Measurements from ENCODE around the gene TUBGCP2. TPM values are rescaled to one million over a fixed set of nuclear protein-coding genes. Genes with fewer than 3 reads are reported as not detected.
A peak's percentile ranks its signal among the peaks of the same experiment; 100 is the strongest.
"Not testable (repeated sequence)": the region's sequence is repeated elsewhere in the genome, so short reads cannot be mapped to it uniquely, and the experiment has no call there.

Gene TUBGCP2
- total and polyA plus RNA-seq, 2 experiments from 2014 or later, result 52.3 to 70.2 TPM

DNA sequence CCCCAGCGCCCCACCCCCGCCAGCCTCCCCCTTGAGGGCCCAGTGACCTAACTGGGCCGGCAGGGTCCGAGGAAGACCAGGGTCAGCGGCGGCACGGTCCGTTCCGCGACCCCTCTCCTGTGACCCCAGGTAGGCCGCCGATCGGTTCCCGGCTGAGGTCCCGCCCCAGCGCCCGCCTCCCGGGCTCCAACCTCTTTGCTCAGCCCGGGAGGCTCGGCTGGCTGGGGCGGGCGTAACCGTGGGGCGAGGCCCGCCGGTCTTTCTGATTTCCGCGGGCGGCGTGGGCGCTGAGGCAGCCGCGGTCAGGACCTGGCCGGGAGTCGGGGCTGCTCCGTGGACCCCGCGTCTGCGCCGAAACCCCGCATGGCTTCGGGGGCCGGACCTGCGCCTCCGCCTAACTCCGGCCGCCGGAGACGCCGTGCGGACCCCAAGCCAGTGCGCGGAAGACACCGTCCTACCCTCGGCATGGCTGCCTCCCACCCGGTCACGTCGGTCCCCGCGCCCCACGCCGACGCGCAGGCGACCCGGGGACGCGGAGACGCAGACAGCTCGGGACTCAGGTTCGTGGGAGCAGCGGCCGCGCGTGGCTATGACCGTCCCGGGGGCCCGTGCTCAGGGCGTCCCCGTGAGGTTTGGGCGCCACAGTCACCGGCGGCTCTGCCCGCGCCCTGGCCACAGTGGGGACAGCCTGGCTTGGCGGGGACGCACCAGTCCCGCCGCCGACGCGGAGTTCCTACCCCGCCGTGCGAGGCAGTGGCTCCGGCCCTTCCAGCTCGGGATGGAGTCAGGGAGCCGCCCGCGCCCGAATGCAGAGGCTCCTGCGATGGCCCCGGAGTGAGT, 72.1 kb downstream of the TUBGCP2 start:
- no peaks in the 10 kb centered on the region for H3K4me1 ChIP-seq (ENCODE audit: low read depth)
- peaks cover 83% of the 10 kb centered on the region for H3K27me3 ChIP-seq
- H3K36me3 ChIP-seq, result no peaks in the 10 kb centered on the region
- TF ChIP-seq, protein P1, sequence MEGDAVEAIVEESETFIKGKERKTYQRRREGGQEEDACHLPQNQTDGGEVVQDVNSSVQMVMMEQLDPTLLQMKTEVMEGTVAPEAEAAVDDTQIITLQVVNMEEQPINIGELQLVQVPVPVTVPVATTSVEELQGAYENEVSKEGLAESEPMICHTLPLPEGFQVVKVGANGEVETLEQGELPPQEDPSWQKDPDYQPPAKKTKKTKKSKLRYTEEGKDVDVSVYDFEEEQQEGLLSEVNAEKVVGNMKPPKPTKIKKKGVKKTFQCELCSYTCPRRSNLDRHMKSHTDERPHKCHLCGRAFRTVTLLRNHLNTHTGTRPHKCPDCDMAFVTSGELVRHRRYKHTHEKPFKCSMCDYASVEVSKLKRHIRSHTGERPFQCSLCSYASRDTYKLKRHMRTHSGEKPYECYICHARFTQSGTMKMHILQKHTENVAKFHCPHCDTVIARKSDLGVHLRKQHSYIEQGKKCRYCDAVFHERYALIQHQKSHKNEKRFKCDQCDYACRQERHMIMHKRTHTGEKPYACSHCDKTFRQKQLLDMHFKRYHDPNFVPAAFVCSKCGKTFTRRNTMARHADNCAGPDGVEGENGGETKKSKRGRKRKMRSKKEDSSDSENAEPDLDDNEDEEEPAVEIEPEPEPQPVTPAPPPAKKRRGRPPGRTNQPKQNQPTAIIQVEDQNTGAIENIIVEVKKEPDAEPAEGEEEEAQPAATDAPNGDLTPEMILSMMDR (IDR thresholded peaks at IDR 0.05; ENCODE audit: low read depth, low read length), result no peak
- no peak overlapping the region for H3K27ac ChIP-seq
- H3K9me3 ChIP-seq (ENCODE audit: low read depth), result no peaks in the 10 kb centered on the region
- peak overlapping the region; percentile 14 for H3K4me3 ChIP-seq
- DNase-seq (ENCODE audit: low read depth in 1 of 2, low spot score in 1 of 2), result no peak

DNA sequence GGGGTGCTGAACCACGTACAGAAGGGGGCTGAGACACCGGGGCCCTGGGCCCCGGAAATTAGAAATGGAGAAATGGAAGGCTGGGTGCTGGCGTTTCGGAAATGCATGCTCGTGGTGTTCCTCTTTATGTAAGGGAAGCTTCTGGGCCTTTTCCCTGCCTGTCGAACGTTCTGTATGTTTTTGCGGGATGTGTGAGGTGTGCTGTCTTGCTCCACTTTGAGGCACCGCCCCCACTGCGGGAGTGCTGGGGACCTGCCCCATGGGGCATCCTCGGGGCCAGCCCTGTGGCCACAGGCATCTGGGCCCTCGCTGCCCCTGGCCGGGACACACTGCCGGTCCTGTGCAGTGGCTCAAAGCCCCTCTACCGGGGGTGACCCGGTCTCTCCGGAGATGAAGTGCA, 72.7 kb downstream of the TUBGCP2 start:
- H3K27ac ChIP-seq, result no peak overlapping the region
- no peak overlapping the region for H3K4me3 ChIP-seq
- no peak for DNase-seq (ENCODE audit: low read depth in 1 of 2, low spot score in 1 of 2)
- TF ChIP-seq, protein P1 (IDR thresholded peaks at IDR 0.05; ENCODE audit: low read depth, low read length), result no peak
- H3K27me3 ChIP-seq, result peaks cover 89% of the 10 kb centered on the region
- no peaks in the 10 kb centered on the region for H3K9me3 ChIP-seq (ENCODE audit: low read depth)
- no peaks in the 10 kb centered on the region for H3K4me1 ChIP-seq (ENCODE audit: low read depth)
- H3K36me3 ChIP-seq, result no peaks in the 10 kb centered on the region

DNA sequence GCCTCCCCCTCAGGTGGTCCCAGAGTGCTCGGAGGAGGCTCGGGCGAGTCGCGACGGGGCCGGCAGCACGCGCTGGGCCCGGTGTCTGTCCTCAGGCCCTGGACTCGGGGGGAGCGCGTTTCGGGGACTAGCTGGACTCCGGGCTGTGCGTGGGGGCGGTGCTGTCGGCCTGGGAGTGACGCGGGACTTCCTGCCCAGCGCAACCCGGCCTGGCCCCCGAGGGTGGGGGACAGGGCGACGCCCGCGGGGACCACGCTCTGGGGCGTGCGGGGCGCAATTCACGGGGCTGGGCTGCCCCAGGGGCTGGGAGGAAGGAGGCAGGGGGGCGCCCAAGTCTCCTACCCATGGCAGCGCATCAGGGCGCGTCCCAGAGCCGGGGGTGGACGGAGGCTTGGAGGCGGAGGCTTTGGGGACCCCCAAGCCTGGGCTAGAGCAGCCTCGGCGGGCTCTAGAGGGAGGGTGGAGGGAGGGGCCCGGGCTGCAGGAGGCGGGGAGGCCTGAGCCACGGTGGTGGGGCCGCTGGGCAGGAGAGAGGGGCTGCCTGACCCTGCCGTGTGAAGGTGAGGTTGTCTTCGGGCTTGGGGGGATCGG, 73.3 kb downstream of the TUBGCP2 start:
- Histone ChIP-seq H3K27ac (no peak overlapping the region), H3K9me3 (ENCODE audit: low read depth) (no peaks in the 10 kb centered on the region), H3K4me1 (ENCODE audit: low read depth) (no peaks in the 10 kb centered on the region), H3K4me3 (no peak overlapping the region), H3K27me3 (peaks cover 95% of the 10 kb centered on the region), H3K36me3 (no peaks in the 10 kb centered on the region)
- DNase-seq (ENCODE audit: low read depth in 1 of 2, low spot score in 1 of 2), result no peak
- TF ChIP-seq, protein P1 (IDR thresholded peaks at IDR 0.05; ENCODE audit: low read depth, low read length), result no peak

DNA sequence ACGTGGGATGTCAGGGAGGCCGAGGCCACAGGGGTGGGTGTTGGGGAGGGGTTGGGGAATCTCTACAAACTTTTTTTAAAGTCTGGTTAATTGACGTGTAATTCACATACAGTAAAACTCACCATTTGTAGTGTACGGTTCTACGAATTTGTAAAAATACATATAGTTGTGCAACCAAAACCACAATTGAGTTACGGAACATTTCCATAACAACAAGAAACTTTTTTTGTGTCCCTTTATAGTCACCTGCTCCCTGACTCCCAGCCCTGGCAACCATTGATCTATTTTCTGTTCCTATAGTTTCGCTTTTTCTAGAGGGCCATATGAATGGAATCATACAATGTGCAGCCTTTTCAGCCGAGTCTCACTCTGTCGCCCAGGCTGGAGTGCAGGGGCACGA, 73.9 kb downstream of the TUBGCP2 start:
- not testable (repeated sequence) for DNase-seq (ENCODE audit: low read depth in 1 of 2, low spot score in 1 of 2); H3K36me3 ChIP-seq; H3K4me1 ChIP-seq (ENCODE audit: low read depth); H3K9me3 ChIP-seq (ENCODE audit: low read depth); H3K4me3 ChIP-seq; H3K27ac ChIP-seq
- peaks cover 100% of the 10 kb centered on the region for H3K27me3 ChIP-seq

DNA sequence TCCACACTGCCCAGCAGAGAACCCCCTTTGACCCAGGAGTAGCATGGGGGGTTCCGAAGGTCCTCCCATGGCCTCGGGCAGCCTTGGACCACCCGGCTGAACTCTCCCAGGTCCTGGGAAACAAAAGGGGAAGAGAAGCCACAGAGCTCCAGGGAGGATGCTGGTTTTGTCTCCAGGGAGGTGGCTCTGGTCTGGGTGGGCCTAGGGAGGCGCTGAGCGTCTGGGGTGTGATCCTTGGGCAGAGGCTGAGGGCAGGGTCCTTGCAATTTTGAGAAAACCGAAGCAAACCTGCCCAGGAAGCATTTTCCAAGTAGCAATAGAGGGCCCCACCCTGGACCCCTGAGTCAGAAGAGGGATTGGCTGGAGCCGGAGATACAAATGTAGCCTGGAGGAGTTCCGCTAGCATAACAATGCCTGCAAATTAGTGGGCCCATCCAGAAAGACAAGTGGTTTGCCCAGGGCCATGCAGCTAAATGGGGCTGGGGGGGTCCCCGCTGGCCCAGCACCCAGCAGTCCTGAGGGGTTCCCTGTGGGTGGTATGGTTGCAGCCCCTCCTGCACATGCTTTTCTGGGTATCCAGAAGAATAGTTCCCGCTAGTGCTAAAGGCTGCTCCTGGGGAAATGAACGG, 76.6 kb downstream of the TUBGCP2 start:
- H3K27ac ChIP-seq, result no peak overlapping the region
- H3K9me3 ChIP-seq (ENCODE audit: low read depth), result no peaks in the 10 kb centered on the region
- H3K36me3 ChIP-seq, result no peaks in the 10 kb centered on the region
- no peak overlapping the region for H3K4me3 ChIP-seq
- DNase-seq (ENCODE audit: low read depth in 1 of 2, low spot score in 1 of 2), result no peak
- H3K27me3 ChIP-seq, result peaks cover 100% of the 10 kb centered on the region
- no peaks in the 10 kb centered on the region for H3K4me1 ChIP-seq (ENCODE audit: low read depth)
- TF ChIP-seq, protein P1 (IDR thresholded peaks at IDR 0.05; ENCODE audit: low read depth, low read length), result no peak

All from cardiac muscle cell (in vitro differentiated cells and primary cell).